OCI-M1 (cell line): ENCODE measurements around the gene ADAM21.
"Not testable (repeated sequence)": the region's sequence is repeated elsewhere in the genome, so short reads cannot be mapped to it uniquely, and the experiment has no call there.

Experiments
- DNase-seq: peaks from one replicate; lab custom pipeline; 2025; lab: John Stamatoyannopoulos, UW

ADAM21 gene

DNA sequence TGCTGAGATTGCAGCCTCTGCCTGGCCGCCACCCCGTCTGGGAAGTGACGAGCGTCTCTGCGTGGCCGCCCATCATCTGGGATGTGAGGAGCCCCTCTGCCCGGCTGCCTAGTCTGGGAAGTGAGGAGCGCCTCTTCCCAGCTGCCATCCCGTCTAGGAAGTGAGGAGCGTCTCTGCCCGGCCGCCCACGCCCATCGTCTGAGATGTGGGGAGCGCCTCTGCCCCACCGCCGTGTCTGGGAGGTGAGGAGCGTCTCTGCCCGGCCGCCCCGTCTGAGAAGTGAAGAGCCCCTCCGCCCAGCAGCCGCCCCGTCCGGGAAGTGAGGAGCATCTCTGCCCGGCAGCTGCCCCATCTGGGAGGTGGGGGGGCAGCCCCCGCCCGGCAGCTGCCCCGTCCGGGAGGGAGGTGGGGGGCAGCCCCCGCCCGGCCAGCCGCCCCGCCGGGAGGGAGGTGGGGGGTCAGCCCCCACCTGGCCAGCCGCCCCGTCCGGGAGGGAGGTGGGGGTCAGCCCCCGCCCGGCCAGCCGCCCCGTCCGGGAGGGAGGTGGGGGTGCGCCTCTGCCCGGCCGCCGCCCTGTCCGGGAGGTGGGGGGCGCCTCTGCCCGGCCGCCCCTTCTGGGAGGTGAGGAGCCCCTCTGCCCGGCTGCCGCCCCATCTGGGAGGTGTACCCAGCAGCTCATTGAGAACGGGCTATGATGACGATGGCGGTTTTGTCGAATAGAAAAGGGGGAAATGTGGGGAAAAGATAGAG lies 25.6 kb downstream of the ADAM21 start:
- DNase-seq = not testable (repeated sequence)

DNA sequence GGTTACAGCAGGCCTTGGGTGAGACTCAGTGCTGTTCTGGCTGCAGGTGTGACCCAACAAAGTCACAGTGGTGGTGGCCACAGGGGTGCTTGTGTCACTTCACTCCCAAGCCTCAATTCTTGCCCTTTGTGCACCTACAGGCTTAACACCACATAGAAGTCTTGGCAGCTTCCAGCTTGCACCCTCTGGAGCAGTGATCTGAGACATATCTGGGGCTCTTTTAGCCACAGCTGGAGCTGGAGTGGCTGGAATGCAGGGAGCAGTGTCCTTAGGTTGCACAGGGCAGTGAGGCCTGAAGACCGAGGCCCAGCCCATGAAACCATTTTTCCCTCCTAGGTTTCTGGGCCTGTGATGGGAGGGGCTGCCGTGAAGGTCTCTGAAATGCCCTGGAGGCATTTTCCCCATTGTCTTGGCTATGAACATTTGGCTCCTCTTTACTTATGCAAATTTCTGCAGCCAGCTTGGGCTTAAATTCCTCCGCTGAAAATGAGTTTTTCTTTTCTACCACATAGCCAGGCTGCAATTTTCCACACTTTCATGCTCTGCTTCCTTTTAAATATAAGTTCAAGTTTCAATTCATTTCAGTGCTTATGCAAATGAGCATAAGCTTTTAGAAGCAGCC lies 37.7 kb downstream of the ADAM21 start:
- DNase-seq = no peak

DNA sequence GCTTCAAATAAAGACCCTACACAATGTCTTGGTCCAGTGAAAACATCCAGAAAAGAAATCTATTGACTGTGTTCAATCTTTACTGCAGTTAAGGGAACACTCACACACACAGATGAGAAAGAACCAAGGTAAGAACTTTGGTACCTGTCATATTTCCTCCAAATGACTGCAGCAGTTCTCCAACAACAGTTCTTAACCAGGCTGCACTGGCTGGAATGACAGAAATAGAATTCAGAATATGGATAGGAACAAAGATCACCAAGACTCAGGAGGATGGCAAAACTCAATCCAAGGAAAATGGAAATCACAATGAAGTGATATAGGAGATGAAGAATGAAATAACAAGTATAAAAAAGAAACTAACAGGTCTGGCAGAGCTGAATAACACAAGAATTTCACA lies 46.2 kb downstream of the ADAM21 start:
- DNase-seq = no peak
